Type B pancreatic cell (in vitro differentiated cells): ENCODE data around the gene TMC5. TPM values are rescaled to one million over a fixed set of nuclear protein-coding genes. Genes with fewer than 3 reads are reported as not detected.

Experiments
- DNase-seq: peaks from one replicate; pipeline ENCODE4 v3.0.0; 2021; ENCODE audit warnings: mixed read lengths; ENCODE audit not compliant: unreplicated experiment; ENCODE audit errors: extremely low spot score
- H3K27ac Mint-ChIP-seq: 2 replicates; pipeline ENCODE4 v1.8.0; 2021; ENCODE audit warnings: mild to moderate bottlenecking, mixed read lengths
- H3K27me3 Mint-ChIP-seq: 2 replicates; pipeline ENCODE4 v1.8.0; 2021; ENCODE audit warnings: mixed read lengths
- H3K36me3 Mint-ChIP-seq: 2 replicates; pipeline ENCODE4 v1.8.0; 2021; ENCODE audit warnings: mixed read lengths
- H3K4me1 Mint-ChIP-seq: one replicate; pipeline ENCODE4 v1.8.0; 2021; ENCODE audit warnings: mixed read lengths; ENCODE audit not compliant: unreplicated experiment
- H3K4me3 Mint-ChIP-seq: 2 replicates; pipeline ENCODE4 v1.8.0; 2021; ENCODE audit warnings: mild to moderate bottlenecking, mixed read lengths
- H3K9me3 Mint-ChIP-seq: 2 replicates; pipeline ENCODE4 v1.8.0; 2021; ENCODE audit warnings: mixed read lengths
- total RNA-seq: library from RNA; stranded (reverse); gene quantifications from 2 replicates; pipeline ENCODE4 v1.2.1, GENCODE V29; 2021; ENCODE audit warnings: low replicate concordance
- TF ChIP-seq, protein P1 (sequence below): fragments of 200-600 bp; sonication (generic); conservative IDR thresholded peaks from 2 replicates; pipeline ENCODE4 v1.5.0; 2021; ENCODE audit warnings: antibody characterized with exemption, mild to moderate bottlenecking

TMC5 gene
- total RNA-seq, 1 donor from 2014 or later: 9.1 TPM

DNA sequence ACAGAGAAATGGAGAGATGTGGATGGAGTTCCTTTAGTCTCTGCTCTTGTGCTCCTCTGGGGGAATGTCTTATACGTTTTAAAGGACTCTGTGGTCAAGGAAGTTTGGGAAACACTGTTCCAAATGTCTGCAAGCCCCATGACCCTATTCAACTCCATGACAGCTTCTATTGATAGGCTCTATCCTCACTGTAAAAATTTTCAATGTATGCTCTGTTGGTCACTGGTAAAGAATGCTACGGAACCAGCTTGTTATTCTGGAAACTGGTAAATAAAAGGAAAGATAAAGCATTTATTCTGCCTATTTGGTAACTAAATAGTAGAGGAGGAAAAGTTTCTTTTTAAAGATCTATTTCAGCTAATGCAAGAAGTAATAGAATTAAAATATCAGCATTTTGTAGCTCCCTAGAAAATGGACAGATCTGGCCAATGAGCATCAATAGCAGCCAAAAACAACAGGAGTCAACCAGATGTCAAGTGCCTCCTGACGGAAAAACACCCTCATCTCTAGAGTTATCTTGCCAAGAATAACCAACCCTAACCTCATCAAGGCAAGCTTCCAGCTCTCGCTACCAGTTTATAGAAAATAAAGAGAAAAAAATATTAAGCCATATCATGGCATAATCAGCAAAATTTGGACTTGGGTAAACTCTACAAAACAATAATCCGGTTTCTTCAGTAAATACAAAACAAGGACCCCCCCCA, 88.1 kb downstream of the TMC5 start:
- Mint-ChIP-seq H3K27ac (peak overlapping the region; percentile 75), H3K27me3 (no peaks in the 10 kb centered on the region), H3K4me1 (peaks cover 6% of the 10 kb centered on the region), H3K4me3 (no peak overlapping the region), H3K36me3 (peaks cover 35% of the 10 kb centered on the region), H3K9me3 (no peaks in the 10 kb centered on the region)
- DNase-seq: no peak
- TF ChIP-seq, protein P1, sequence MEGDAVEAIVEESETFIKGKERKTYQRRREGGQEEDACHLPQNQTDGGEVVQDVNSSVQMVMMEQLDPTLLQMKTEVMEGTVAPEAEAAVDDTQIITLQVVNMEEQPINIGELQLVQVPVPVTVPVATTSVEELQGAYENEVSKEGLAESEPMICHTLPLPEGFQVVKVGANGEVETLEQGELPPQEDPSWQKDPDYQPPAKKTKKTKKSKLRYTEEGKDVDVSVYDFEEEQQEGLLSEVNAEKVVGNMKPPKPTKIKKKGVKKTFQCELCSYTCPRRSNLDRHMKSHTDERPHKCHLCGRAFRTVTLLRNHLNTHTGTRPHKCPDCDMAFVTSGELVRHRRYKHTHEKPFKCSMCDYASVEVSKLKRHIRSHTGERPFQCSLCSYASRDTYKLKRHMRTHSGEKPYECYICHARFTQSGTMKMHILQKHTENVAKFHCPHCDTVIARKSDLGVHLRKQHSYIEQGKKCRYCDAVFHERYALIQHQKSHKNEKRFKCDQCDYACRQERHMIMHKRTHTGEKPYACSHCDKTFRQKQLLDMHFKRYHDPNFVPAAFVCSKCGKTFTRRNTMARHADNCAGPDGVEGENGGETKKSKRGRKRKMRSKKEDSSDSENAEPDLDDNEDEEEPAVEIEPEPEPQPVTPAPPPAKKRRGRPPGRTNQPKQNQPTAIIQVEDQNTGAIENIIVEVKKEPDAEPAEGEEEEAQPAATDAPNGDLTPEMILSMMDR: no peak

DNA sequence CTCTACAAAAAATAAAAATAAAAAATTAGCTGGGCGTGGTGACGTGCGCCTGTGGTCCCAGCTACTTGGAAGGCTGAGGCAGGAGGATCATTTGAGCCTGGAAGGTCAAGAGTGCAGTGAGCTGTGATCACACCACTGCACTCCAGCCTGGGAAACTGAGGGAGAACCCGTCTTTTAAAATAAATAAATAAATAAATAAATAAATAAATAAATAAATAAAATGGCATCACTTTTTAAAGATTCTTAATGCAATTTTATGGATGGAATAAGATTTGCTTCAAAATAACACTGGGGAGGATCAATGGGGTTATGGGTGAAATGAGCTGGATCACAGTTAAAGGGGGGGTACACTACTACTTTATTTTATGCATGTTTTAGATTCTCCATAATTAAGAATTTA, 89.3 kb downstream of the TMC5 start:
- Mint-ChIP-seq H3K27me3 (no peaks in the 10 kb centered on the region), H3K36me3 (peaks cover 35% of the 10 kb centered on the region), H3K4me1 (peaks cover 6% of the 10 kb centered on the region), H3K27ac (no peak overlapping the region), H3K9me3 (no peaks in the 10 kb centered on the region), H3K4me3 (no peak overlapping the region)
- DNase-seq: no peak
- TF ChIP-seq, protein P1: no peak

DNA sequence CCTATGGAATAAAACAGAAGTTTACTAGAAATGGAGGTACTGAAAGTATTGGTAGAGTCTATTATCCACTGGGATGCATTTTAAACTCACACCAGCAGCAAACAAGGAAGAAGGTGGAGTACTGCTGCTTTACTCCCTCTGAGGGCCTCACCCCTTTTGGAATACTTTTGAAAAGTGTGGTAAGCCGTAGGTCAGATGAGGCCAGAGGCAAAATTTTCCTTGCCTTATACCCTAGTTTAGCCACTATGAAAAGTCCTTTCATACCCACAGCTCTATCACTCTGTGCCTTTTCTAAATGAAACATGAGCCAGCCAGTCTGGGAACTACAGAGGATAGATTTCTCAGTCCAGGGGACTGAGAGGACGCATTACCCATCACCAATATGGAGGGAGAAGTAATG, 90.2 kb downstream of the TMC5 start:
- peaks cover 37% of the 10 kb centered on the region for H3K36me3 Mint-ChIP-seq
- no peak overlapping the region for H3K27ac Mint-ChIP-seq
- peaks cover 6% of the 10 kb centered on the region for H3K4me1 Mint-ChIP-seq
- H3K9me3 Mint-ChIP-seq: no peaks in the 10 kb centered on the region
- H3K27me3 Mint-ChIP-seq: no peaks in the 10 kb centered on the region
- TF ChIP-seq, protein P1: no peak
- H3K4me3 Mint-ChIP-seq: no peak overlapping the region
- no peak for DNase-seq

DNA sequence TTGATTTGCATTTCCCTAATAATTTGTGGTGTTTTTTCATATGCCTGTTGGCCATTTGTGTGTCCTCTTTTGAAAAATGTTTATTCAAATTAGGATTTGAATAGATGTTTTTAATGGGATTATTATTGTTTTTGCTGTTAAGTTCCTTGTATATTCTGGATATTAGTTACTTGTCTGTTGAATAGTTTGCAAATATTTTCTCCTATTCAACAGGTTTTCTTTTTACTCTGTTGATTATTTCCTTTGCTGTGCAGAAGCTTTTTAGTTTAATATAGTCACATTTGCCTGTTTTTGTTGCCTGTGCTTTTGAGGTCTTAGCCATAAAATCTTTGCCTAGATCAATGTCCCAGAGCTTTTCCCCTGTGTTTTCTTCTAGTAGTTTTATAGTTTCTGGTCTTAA, 94.6 kb downstream of the TMC5 start:
- TF ChIP-seq, protein P1: no peak
- no peak overlapping the region for H3K27ac Mint-ChIP-seq
- DNase-seq: no peak
- H3K9me3 Mint-ChIP-seq: no peaks in the 10 kb centered on the region
- H3K4me1 Mint-ChIP-seq: no peaks in the 10 kb centered on the region
- H3K27me3 Mint-ChIP-seq: no peaks in the 10 kb centered on the region
- H3K4me3 Mint-ChIP-seq: no peak overlapping the region
- peaks cover 44% of the 10 kb centered on the region for H3K36me3 Mint-ChIP-seq

DNA sequence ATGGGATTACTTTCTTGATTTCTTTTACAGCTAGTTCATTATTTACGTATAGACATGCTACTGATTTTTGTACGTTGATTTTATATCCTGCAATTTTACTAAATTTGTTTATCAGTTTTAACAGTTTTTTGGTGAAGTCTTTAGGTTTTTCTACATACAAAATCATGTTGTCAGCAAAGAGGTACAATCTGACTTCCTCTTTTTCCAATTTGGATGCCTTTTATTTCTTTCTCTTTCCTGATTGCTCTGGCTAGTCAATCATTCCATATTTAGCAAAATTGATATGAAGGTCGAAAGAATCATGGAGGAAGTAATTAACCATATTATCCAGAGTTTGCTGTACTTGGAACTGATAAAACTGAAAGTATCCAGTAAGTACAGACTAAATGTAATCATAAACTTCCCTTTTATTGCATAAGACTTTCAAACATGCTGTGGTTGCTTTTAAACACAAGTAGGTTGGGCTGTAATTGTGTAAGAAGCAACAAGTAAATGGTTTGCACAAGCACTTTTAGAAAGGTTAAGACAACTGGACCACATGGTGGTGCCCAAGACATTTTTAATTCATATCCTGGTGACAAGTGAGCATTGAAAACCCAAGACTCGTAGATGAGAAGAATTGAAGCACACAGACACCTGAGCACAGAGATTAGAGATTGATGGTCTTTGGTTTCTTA, 95.8 kb downstream of the TMC5 start:
- Mint-ChIP-seq H3K36me3 (peaks cover 42% of the 10 kb centered on the region), H3K27me3 (no peaks in the 10 kb centered on the region), H3K4me3 (no peak overlapping the region), H3K27ac (no peak overlapping the region), H3K4me1 (peaks cover 4% of the 10 kb centered on the region), H3K9me3 (no peaks in the 10 kb centered on the region)
- TF ChIP-seq, protein P1: no peak
- DNase-seq: no peak
